Uterus (tissue), 4 donors: ENCODE results near the gene LPGAT1. TPM values are rescaled to one million over a fixed set of nuclear protein-coding genes. Genes with fewer than 3 reads are reported as not detected.

ENCODE experiments used
- DNase-seq, 2 donors: peaks; one replicate each; pipeline ENCODE4 v3.0.0-alpha.2; 2019 to 2020
- H3K27ac ChIP-seq, 2 donors: fragments of 200-600 bp; sonication (generic); 1 replicate in 1 of 2; 2 replicates in 1 of 2; pipeline ENCODE4 v1.5.1; 2016 to 2018
- H3K27me3 ChIP-seq, 2 donors: fragments of 200-600 bp; sonication (generic); one replicate each; pipeline ENCODE4 v1.5.1; 2018 to 2019; ENCODE audit warnings: control low read depth in 1 of 2
- H3K36me3 ChIP-seq, 2 donors: fragments of 200-600 bp; sonication (generic); one replicate each; pipeline ENCODE4 v1.5.1; 2019; ENCODE audit warnings: control low read depth in 1 of 2
- H3K4me1 ChIP-seq, 2 donors: fragments of 200-600 bp; sonication (generic); one replicate each; pipeline ENCODE4 v1.5.1; 2018 to 2019; ENCODE audit warnings: control low read depth in 1 of 2
- H3K4me3 ChIP-seq, 2 donors: fragments of 200-600 bp; sonication (generic); 1 replicate in 1 of 2; 2 replicates in 1 of 2; pipeline ENCODE4 v1.5.1; 2018 to 2019; ENCODE audit warnings: mild to moderate bottlenecking in 1 of 2
- H3K9me3 ChIP-seq, 2 donors: fragments of 200-600 bp; sonication (generic); one replicate each; pipeline ENCODE4 v1.5.1; 2019; ENCODE audit warnings: control low read depth in 1 of 2
- CTCF ChIP-seq, 4 experiments: fragments of 200-600 bp in 2 of 4; fragments of 450-650 bp in 2 of 4; sonication (generic) in 2 of 4; IDR thresholded peaks; one replicate each; pipeline ENCODE4 v1.5.1; 2016 to 2019; ENCODE audit warnings: antibody characterized with exemption in 4 of 4, mild to moderate bottlenecking in 2 of 4, moderate library complexity in 1 of 4
- POLR2A ChIP-seq, 2 donors: fragments of 450-650 bp; IDR thresholded peaks; one replicate each; pipeline ENCODE4 v1.6.1; 2016; ENCODE audit warnings: antibody characterized with exemption in 2 of 2, mild to moderate bottlenecking in 1 of 2, moderate library complexity in 1 of 2
- intact Hi-C: fragments of 100-400 bp; cut with DNase I; formaldehyde crosslinking; loops from one replicate; pipeline ENCODE4 v1.15.1; 2023; ENCODE audit warnings: low total_unique reads
- total RNA-seq, 4 donors: library from RNA; depleted of rRNA in 3 of 4; stranded (reverse); fragments of >200 nt in 3 of 4; gene quantifications; one replicate each; pipeline versions ENCODE4 v1.1.0 to v1.2.4, GENCODE V29; 2014 to 2023
- donor health status: DM: yes; HTN: yes; CAD: no.

LPGAT1 gene
- total RNA-seq, 4 donors from 2014 or later = 12.9 to 50.3 (median 36.6) TPM

GRCh38 chr1:211753649-211754251, 76.8 kb downstream of the LPGAT1 start:
- Histone ChIP-seq H3K4me3 (no peak overlapping the region), H3K36me3 (no peaks in the 10 kb centered on the region), H3K27me3 (no peaks in the 10 kb centered on the region), H3K4me1 (no peaks in the 10 kb centered on the region), H3K27ac (no peak overlapping the region), H3K9me3 (no peaks in the 10 kb centered on the region)
- TF ChIP-seq POLR2A (IDR thresholded peaks at IDR 0.05) (no peak), CTCF (IDR thresholded peaks at IDR 0.05) (no peak)
- intact Hi-C loops = no loop called here
- no peak for DNase-seq

- DNase-seq = no peak
- Histone ChIP-seq H3K4me1 (no peaks in the 10 kb centered on the region), H3K27ac (no peak overlapping the region), H3K27me3 (no peaks in the 10 kb centered on the region), H3K9me3 (no peaks in the 10 kb centered on the region), H3K36me3 (no peaks in the 10 kb centered on the region), H3K4me3 (no peak overlapping the region)
- intact Hi-C loops = no loop called here
- no peak for TF ChIP-seq POLR2A (IDR thresholded peaks at IDR 0.05)
- no peak for TF ChIP-seq CTCF (IDR thresholded peaks at IDR 0.05)
These were observed 77.5 kb downstream of the LPGAT1 start for GRCh38 chr1:211752951-211753486.

GRCh38 chr1:211752317-211752716, 78.2 kb downstream of the LPGAT1 start:
- intact Hi-C loops = no loop called here

GRCh38 chr1:211751438-211751837, 79.1 kb downstream of the LPGAT1 start:
- no peaks in the 10 kb centered on the region for H3K9me3 ChIP-seq
- no peak for TF ChIP-seq POLR2A (IDR thresholded peaks at IDR 0.05)
- no peak for TF ChIP-seq CTCF (IDR thresholded peaks at IDR 0.05)
- H3K27me3 ChIP-seq = no peaks in the 10 kb centered on the region
- no peaks in the 10 kb centered on the region for H3K36me3 ChIP-seq
- DNase-seq = no peak
- intact Hi-C loops = no loop called here
- H3K4me1 ChIP-seq = no peaks in the 10 kb centered on the region
- no peak overlapping the region for H3K4me3 ChIP-seq
- H3K27ac ChIP-seq = no peak overlapping the region

More at GRCh38 chr1:211752317-211752716, 78.2 kb downstream of the LPGAT1 start:
- Histone ChIP-seq H3K4me1 (no peaks in the 10 kb centered on the region), H3K36me3 (no peaks in the 10 kb centered on the region), H3K4me3 (no peak overlapping the region), H3K9me3 (no peaks in the 10 kb centered on the region), H3K27ac (no peak overlapping the region), H3K27me3 (no peaks in the 10 kb centered on the region)
- no peak for TF ChIP-seq CTCF (IDR thresholded peaks at IDR 0.05)
- no peak for TF ChIP-seq POLR2A (IDR thresholded peaks at IDR 0.05)
- DNase-seq = no peak

- no peak overlapping the region for H3K27ac ChIP-seq
- no peaks in the 10 kb centered on the region for H3K27me3 ChIP-seq
- H3K36me3 ChIP-seq = no peaks in the 10 kb centered on the region
- no peak for TF ChIP-seq CTCF (IDR thresholded peaks at IDR 0.05)
- no peak for TF ChIP-seq POLR2A (IDR thresholded peaks at IDR 0.05)
- H3K4me1 ChIP-seq = no peaks in the 10 kb centered on the region
- no peak for DNase-seq
- intact Hi-C loops = no loop called here
- no peak overlapping the region for H3K4me3 ChIP-seq
- no peaks in the 10 kb centered on the region for H3K9me3 ChIP-seq
These were observed 80.0 kb downstream of the LPGAT1 start for GRCh38 chr1:211750599-211750998.
